Stimulated activated CD8-positive, alpha-beta memory T cell treated with anti-CD3 and anti-CD28 coated beads, Interleukin-4, amount 100 ng/mL, for 4 hours (primary cell): ENCODE results near the gene ATPAF1.

Experiments used
- DNase-seq, 2 donors: peaks; one replicate each; pipeline ENCODE4 v3.0.0-alpha.2; 2020; ENCODE audit warnings: low read depth in 2 of 2, low spot score in 1 of 2

ATPAF1 gene

GRCh38 chr1:46594063-46594462 lies 74.1 kb downstream of the ATPAF1 start:
- no peak for DNase-seq

- DNase-seq = no peak
Observed at GRCh38 chr1:46592823-46593222, 75.3 kb downstream of the ATPAF1 start.

- no peak for DNase-seq
Observed at GRCh38 chr1:46589529-46589928, 78.6 kb downstream of the ATPAF1 start.

GRCh38 chr1:46587069-46587468 lies 81.1 kb downstream of the ATPAF1 start:
- no peak for DNase-seq

DNA sequence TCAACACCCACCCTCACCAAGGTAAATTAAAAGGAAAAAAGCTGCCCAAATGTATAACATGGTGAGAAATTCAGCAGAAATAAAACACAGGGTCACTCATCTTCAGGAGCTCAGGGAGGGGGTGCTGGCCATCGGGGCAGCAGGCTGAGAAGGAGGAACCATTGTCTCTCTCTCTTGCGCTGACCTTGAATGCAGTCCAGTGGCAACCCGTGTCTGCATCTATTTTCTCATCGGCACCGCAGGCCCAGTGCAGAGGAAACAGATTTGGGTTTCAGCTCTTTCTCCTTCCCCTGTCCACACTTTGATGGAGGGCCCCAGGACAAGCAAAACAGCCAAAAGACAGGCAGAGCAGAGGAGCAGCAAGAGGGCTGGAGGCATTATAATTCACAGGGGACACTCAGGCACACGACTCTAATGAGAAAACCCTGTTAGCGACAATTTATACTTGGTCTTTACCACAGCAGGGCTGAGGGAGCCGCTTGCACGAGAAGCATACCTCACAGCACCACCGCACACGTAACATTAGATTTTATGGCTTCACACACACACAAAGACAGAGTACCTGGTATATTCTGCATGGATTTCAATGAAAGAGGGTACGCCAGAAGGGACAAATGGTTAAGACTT lies 82.7 kb downstream of the ATPAF1 start:
- no peak for DNase-seq

- DNase-seq = no peak
Observed at GRCh38 chr1:46583494-46583893, 84.7 kb downstream of the ATPAF1 start.

- no peak for DNase-seq
Observed at GRCh38 chr1:46582972-46583371, 85.2 kb downstream of the ATPAF1 start.
